Measurements from ENCODE around the gene P2RY11.

The P2RY11 gene

GRCh38 chr19:10132905-10133304 is 21.4 kb downstream of the P2RY11 start:
- TF ChIP-seq CTCF (IDR thresholded peaks at IDR 0.05; ENCODE audit: low read depth, low read length) = no peak
- in situ Hi-C loops (cut with HindIII; ENCODE audit: low sequenced_read_pairs) = no loop called here

GRCh38 chr19:10133596-10133995 is 22.1 kb downstream of the P2RY11 start:
- in situ Hi-C loops (cut with HindIII; ENCODE audit: low sequenced_read_pairs) = no loop called here
- no peak for DNase-seq (ENCODE audit: low read depth, low spot score)
- H3K4me3 ChIP-seq (ENCODE audit: low read depth, low read length) = no peak overlapping the region
- no peak for TF ChIP-seq CTCF (IDR thresholded peaks at IDR 0.05; ENCODE audit: low read depth, low read length)

More at GRCh38 chr19:10132905-10133304, 21.4 kb downstream of the P2RY11 start:
- no peak for DNase-seq (ENCODE audit: low read depth, low spot score)
- H3K4me3 ChIP-seq (ENCODE audit: low read depth, low read length) = no peak overlapping the region

GRCh38 chr19:10134040-10134439 is 22.5 kb downstream of the P2RY11 start:
- in situ Hi-C loops (cut with HindIII; ENCODE audit: low sequenced_read_pairs) = no loop called here
- DNase-seq (ENCODE audit: low read depth, low spot score) = no peak
- TF ChIP-seq CTCF (IDR thresholded peaks at IDR 0.05; ENCODE audit: low read depth, low read length) = no peak
- H3K4me3 ChIP-seq (ENCODE audit: low read depth, low read length) = no peak overlapping the region

GRCh38 chr19:10135551-10136334 is 24.2 kb downstream of the P2RY11 start:
- no peak overlapping the region for H3K4me3 ChIP-seq (ENCODE audit: low read depth, low read length)
- no peak for DNase-seq (ENCODE audit: low read depth, low spot score)
- TF ChIP-seq CTCF (IDR thresholded peaks at IDR 0.05; ENCODE audit: low read depth, low read length) = no peak
- in situ Hi-C loops (cut with HindIII; ENCODE audit: low sequenced_read_pairs) = no loop called here

DNA sequence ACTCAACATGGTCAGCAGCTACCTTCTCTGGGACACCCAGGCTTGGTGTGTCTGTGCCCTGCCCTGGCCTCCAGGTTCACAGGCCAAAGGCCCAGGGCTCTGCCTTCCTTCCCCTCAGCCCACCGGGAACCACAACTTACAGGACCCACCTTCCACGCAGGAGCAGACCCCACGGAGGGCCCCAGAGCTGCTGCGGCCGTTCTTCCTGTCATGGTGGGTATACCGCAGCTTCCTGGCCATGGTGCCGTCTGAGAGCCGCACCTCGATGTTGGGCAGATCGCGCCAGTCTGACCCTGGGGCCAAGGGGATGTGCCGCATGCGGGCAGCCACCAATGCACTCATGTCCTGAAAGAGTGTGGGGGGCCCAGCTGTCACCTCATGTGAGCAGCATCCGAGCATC is 25.4 kb downstream of the P2RY11 start:
- TF ChIP-seq CTCF (IDR thresholded peaks at IDR 0.05; ENCODE audit: low read depth, low read length) = no peak
- no peak overlapping the region for H3K4me3 ChIP-seq (ENCODE audit: low read depth, low read length)
- in situ Hi-C loops (cut with HindIII; ENCODE audit: low sequenced_read_pairs) = no loop called here
- DNase-seq (ENCODE audit: low read depth, low spot score) = no peak

DNA sequence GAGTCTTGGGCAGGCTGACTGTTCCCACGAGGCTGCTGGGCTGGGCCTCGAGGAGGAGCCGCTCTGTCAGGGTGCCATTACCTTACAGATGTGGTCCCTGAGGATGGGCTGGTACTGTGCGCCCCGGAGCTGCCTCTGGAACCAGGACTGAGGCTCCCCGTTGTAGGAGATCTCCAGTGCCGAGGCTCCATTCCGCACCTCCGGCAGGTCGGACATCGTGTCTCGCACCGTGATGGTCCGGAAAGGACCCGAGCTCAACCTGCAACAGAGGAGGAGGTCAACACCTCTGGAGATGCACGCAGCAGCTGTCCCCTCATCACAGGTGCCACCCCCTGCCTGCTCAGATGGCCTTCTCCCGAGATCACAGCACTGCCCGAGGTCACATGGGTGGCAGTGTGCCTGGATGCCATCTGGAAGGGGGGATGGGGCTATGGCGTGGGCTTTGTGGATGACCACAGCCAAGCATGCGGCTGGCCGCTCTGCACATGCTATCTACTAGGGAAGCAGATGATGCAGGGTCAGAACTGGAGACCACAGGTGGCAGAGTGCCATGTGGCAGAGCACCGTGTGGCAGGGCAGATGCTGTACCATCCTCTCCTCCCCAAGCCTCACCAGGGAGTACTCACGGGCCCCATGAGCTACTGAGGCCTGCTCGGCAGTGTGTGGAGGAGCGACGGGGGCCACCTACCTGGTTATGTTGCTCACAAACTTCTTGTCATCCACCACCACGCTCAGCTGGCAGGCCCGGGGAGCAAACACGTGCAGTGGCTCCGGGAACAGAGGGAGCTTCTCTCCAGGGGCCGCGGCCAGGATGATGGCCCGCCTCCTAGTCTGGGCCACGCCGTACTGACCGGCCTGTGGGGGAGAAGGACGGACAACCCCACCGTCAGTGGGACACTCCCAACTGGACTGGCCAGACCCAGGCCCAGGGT is 26.5 kb downstream of the P2RY11 start:
- no peak for DNase-seq (ENCODE audit: low read depth, low spot score)
- no peak overlapping the region for H3K4me3 ChIP-seq (ENCODE audit: low read depth, low read length)
- in situ Hi-C loops (cut with HindIII; ENCODE audit: low sequenced_read_pairs) = no loop called here
- TF ChIP-seq CTCF (IDR thresholded peaks at IDR 0.05; ENCODE audit: low read depth, low read length) = no peak

All from astrocyte of the spinal cord (primary cell).